ENCODE measurements around the gene FGG. TPM values are rescaled to one million over a fixed set of nuclear protein-coding genes. Genes with fewer than 3 reads are reported as not detected.

FGG gene
- total and polyA plus RNA-seq, 2 of the 13 experiments (the other 11 are each of a cell fraction or from before 2014, with no cell fraction given) = 1,037 to 2,423 TPM

DNA sequence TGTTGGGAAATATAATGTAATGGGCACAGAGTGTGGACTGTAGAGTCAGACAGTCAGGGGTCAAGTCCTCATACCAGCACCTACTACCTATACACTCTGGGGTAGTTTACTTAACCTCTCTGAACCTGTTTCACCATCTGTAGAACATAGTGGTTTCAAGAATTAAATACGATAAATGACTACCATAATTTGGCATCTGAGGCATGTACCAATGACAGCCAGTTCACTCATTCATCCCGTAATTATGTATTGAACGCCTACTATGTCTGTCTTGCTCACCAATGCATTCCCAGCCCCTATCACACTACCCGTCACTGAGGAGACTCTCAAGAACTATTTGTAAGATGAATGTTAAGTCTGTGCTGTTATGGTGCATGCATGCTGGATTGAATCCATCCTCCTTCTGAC, 51.6 kb downstream of the FGG start (continued):
- no peak for TF ChIP-seq JDP2 (CRISPR knock-in tag; IDR thresholded peaks at IDR 0.05; ENCODE audit: borderline replicate concordance)
- TF ChIP-seq, protein P1, sequence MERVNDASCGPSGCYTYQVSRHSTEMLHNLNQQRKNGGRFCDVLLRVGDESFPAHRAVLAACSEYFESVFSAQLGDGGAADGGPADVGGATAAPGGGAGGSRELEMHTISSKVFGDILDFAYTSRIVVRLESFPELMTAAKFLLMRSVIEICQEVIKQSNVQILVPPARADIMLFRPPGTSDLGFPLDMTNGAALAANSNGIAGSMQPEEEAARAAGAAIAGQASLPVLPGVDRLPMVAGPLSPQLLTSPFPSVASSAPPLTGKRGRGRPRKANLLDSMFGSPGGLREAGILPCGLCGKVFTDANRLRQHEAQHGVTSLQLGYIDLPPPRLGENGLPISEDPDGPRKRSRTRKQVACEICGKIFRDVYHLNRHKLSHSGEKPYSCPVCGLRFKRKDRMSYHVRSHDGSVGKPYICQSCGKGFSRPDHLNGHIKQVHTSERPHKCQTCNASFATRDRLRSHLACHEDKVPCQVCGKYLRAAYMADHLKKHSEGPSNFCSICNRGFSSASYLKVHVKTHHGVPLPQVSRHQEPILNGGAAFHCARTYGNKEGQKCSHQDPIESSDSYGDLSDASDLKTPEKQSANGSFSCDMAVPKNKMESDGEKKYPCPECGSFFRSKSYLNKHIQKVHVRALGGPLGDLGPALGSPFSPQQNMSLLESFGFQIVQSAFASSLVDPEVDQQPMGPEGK (CRISPR knock-in tag; IDR thresholded peaks at IDR 0.05) = peak; percentile 24; the same call in 1 of the 2 replicates
- TF ChIP-seq ZNF670 (CRISPR knock-in tag; IDR thresholded peaks at IDR 0.05; ENCODE audit: borderline replicate concordance) = no peak
- TF ChIP-seq SIX1 (CRISPR knock-in tag; IDR thresholded peaks at IDR 0.05; ENCODE audit: borderline replicate concordance) = peak; percentile 53; the same call in 1 of the 2 replicates
- TF ChIP-seq TARDBP (CRISPR knock-in tag; IDR thresholded peaks at IDR 0.05) = no peak
- no peak for TF ChIP-seq ELF3 (CRISPR knock-in tag; IDR thresholded peaks at IDR 0.05)
- no peak for TF ChIP-seq KAT7 (CRISPR knock-in tag; IDR thresholded peaks at IDR 0.05; ENCODE audit: borderline replicate concordance)
- TF ChIP-seq, protein P2, sequence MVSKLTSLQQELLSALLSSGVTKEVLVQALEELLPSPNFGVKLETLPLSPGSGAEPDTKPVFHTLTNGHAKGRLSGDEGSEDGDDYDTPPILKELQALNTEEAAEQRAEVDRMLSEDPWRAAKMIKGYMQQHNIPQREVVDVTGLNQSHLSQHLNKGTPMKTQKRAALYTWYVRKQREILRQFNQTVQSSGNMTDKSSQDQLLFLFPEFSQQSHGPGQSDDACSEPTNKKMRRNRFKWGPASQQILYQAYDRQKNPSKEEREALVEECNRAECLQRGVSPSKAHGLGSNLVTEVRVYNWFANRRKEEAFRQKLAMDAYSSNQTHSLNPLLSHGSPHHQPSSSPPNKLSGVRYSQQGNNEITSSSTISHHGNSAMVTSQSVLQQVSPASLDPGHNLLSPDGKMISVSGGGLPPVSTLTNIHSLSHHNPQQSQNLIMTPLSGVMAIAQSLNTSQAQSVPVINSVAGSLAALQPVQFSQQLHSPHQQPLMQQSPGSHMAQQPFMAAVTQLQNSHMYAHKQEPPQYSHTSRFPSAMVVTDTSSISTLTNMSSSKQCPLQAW (CRISPR knock-in tag; IDR thresholded peaks at IDR 0.05) = no peak
- no peak for TF ChIP-seq HOXA7 (CRISPR knock-in tag; IDR thresholded peaks at IDR 0.05)
- TF ChIP-seq, protein P3, sequence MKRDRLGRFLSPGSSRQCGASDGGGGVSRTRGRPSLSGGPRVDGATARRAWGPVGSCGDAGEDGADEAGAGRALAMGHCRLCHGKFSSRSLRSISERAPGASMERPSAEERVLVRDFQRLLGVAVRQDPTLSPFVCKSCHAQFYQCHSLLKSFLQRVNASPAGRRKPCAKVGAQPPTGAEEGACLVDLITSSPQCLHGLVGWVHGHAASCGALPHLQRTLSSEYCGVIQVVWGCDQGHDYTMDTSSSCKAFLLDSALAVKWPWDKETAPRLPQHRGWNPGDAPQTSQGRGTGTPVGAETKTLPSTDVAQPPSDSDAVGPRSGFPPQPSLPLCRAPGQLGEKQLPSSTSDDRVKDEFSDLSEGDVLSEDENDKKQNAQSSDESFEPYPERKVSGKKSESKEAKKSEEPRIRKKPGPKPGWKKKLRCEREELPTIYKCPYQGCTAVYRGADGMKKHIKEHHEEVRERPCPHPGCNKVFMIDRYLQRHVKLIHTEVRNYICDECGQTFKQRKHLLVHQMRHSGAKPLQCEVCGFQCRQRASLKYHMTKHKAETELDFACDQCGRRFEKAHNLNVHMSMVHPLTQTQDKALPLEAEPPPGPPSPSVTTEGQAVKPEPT (CRISPR knock-in tag; IDR thresholded peaks at IDR 0.05; ENCODE audit: low read depth) = no peak
- peak; percentile 94 for TF ChIP-seq NR2F6 (IDR thresholded peaks at IDR 0.05)
- peak; percentile 97 for TF ChIP-seq NR2F6 (CRISPR knock-in tag; IDR thresholded peaks at IDR 0.05)
- TF ChIP-seq TBX3 (IDR thresholded peaks at IDR 0.05; ENCODE audit: borderline replicate concordance) = peak; percentile 71; the same call in 1 of the 2 replicates
- TF ChIP-seq, protein P4, sequence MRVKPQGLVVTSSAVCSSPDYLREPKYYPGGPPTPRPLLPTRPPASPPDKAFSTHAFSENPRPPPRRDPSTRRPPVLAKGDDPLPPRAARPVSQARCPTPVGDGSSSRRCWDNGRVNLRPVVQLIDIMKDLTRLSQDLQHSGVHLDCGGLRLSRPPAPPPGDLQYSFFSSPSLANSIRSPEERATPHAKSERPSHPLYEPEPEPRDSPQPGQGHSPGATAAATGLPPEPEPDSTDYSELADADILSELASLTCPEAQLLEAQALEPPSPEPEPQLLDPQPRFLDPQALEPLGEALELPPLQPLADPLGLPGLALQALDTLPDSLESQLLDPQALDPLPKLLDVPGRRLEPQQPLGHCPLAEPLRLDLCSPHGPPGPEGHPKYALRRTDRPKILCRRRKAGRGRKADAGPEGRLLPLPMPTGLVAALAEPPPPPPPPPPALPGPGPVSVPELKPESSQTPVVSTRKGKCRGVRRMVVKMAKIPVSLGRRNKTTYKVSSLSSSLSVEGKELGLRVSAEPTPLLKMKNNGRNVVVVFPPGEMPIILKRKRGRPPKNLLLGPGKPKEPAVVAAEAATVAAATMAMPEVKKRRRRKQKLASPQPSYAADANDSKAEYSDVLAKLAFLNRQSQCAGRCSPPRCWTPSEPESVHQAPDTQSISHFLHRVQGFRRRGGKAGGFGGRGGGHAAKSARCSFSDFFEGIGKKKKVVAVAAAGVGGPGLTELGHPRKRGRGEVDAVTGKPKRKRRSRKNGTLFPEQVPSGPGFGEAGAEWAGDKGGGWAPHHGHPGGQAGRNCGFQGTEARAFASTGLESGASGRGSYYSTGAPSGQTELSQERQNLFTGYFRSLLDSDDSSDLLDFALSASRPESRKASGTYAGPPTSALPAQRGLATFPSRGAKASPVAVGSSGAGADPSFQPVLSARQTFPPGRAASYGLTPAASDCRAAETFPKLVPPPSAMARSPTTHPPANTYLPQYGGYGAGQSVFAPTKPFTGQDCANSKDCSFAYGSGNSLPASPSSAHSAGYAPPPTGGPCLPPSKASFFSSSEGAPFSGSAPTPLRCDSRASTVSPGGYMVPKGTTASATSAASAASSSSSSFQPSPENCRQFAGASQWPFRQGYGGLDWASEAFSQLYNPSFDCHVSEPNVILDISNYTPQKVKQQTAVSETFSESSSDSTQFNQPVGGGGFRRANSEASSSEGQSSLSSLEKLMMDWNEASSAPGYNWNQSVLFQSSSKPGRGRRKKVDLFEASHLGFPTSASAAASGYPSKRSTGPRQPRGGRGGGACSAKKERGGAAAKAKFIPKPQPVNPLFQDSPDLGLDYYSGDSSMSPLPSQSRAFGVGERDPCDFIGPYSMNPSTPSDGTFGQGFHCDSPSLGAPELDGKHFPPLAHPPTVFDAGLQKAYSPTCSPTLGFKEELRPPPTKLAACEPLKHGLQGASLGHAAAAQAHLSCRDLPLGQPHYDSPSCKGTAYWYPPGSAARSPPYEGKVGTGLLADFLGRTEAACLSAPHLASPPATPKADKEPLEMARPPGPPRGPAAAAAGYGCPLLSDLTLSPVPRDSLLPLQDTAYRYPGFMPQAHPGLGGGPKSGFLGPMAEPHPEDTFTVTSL (CRISPR knock-in tag; IDR thresholded peaks at IDR 0.05; ENCODE audit: borderline replicate concordance) = no peak
- no peak for TF ChIP-seq HNRNPUL1 (IDR thresholded peaks at IDR 0.05; ENCODE audit: low read depth, low read length)
- TF ChIP-seq, protein P5, sequence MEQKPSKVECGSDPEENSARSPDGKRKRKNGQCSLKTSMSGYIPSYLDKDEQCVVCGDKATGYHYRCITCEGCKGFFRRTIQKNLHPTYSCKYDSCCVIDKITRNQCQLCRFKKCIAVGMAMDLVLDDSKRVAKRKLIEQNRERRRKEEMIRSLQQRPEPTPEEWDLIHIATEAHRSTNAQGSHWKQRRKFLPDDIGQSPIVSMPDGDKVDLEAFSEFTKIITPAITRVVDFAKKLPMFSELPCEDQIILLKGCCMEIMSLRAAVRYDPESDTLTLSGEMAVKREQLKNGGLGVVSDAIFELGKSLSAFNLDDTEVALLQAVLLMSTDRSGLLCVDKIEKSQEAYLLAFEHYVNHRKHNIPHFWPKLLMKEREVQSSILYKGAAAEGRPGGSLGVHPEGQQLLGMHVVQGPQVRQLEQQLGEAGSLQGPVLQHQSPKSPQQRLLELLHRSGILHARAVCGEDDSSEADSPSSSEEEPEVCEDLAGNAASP (CRISPR knock-in tag; IDR thresholded peaks at IDR 0.05; ENCODE audit: borderline replicate concordance) = peak; percentile 89; the same call in 1 of the 2 replicates
- TF ChIP-seq GATAD1 (CRISPR knock-in tag; IDR thresholded peaks at IDR 0.05) = peak; percentile 14; the same call in 1 of the 2 replicates

Measured in HepG2 (cell line).